Measurements from ENCODE around the gene IQCM.

DNA sequence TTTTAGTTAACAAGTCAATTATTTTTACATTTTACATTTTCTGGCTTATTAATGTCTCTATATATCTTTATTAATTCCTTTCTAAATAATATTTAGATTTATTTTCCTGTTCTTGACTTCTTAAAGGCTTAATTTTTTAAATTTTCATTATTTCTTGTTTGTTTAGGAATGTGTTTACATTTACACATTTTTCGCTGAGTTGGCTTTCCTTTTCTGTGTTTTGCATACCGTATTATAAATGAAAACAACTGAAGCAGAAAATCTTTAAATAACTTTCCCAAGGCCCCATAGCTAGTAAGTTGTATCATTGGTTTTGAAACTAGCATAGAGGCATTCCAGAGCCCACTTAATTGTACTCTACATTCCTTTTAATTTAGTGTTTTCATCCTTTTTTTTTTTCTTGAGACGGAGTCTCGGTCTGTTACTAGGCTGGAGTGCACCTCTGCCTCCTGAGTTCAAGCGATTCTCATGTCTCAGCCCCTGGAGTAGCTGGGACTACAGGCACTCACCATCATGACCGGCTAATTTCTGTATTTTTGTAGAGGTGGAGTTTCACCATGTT lies 261.6 kb downstream of the IQCM start:
- TF ChIP-seq, protein P1, sequence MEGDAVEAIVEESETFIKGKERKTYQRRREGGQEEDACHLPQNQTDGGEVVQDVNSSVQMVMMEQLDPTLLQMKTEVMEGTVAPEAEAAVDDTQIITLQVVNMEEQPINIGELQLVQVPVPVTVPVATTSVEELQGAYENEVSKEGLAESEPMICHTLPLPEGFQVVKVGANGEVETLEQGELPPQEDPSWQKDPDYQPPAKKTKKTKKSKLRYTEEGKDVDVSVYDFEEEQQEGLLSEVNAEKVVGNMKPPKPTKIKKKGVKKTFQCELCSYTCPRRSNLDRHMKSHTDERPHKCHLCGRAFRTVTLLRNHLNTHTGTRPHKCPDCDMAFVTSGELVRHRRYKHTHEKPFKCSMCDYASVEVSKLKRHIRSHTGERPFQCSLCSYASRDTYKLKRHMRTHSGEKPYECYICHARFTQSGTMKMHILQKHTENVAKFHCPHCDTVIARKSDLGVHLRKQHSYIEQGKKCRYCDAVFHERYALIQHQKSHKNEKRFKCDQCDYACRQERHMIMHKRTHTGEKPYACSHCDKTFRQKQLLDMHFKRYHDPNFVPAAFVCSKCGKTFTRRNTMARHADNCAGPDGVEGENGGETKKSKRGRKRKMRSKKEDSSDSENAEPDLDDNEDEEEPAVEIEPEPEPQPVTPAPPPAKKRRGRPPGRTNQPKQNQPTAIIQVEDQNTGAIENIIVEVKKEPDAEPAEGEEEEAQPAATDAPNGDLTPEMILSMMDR (IDR thresholded peaks at IDR 0.05) = no peak
- TF ChIP-seq POLR2A (IDR thresholded peaks at IDR 0.05) = no peak
